GM21529 (cell line): ENCODE measurements around the gene NAALADL2.
"Not testable (repeated sequence)": the region's sequence is repeated elsewhere in the genome, so short reads cannot be mapped to it uniquely, and the experiment has no call there.

Experiments
- ATAC-seq: cut with Tn5 transposase; IDR thresholded peaks from one replicate; pipeline ENCODE4 v1.9.1; 2021; ENCODE audit not compliant: unreplicated experiment

Gene NAALADL2

DNA sequence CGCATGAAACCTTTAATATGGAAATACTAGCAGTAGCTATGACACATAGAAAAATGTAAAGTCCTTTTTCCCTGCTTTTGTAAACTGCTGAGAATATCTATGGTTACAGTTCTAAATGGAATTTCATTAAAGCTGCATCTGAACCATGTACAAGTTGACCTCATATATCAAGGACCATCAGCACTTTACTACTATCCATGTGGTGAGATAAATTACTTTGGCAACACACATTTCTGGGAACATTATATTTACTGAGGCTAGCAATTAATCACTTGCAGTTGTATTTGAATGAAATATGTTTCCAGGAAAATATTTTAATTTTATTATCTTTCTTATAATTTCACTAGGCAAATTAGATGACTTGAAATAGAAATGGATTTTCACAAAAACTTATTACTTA, 545.5 kb downstream of the NAALADL2 start:
- ATAC-seq = no peak

DNA sequence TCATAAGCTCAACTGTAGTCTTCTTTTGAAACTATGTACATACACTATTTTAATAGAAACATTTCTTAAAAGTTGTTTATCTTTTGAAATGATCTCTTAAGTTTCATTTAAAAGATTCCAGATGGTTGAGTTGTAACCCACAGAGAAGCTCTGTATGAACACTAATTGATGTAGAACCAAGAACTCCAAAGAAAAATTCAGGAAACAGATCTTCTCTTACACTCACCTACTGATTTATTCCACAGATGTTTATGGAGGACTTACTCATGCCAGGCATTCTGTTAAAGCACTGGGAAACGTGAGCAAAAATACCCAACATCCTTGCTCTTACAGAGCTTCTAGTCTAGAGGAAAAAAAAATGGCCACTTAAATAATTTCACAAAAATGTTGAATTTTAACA, 551.1 kb downstream of the NAALADL2 start:
- no peak for ATAC-seq

DNA sequence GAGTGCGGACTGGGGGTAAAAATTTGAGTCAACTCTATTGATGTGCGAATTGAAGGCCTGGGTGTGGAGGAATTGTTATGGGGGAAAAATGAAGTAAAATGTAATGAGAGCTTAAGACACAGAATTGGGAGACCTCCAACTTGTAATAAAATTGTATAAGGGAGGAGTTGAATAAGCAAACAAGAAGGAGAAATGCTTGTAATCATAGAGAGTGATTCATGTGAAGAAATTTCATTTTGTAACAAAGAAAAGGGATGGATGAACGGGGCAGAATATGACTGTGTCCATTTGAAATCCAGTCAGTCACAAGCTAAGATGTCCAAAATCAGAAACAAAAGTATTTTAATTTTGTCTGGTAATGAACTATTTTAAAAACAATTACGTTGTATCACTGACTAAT, 552.3 kb downstream of the NAALADL2 start:
- no peak for ATAC-seq

DNA sequence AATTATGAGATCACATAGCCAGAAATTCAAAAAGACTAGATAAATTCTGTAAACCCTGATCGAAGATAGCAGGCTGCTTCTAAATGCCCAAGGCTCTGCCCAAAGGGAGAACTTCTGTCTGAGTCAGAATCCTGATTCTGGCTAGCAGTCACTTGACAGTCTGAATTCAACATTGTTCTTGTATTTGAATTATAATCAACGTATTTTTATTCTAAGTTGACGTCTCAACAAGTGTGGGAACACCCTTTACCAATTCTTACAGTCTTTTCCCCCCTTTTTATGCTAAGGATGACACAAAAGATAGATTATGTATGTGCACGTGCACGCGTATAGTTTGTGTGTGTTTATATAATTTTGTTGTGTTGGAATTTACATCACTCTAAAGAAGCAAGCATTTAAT, 552.8 kb downstream of the NAALADL2 start:
- no peak for ATAC-seq

DNA sequence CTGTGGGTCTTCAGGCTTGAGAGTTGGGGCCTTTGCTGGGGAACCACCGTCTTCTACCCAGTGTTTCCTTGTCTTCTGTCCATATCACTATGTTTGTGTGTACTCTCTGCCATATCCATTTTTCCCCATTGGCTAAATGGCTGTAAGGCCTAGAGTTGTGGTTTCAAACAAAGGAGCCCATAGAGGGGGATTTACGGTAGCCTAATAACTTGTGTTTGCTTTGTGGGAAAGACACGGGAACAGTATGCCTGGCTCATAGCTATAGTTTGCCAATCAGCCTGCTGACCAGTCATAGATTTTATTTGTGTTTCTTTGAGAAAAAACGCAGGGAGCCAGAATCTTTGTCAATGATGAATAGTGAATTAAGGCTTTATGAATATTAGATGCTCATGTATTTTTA, 554.8 kb downstream of the NAALADL2 start:
- ATAC-seq = no peak

DNA sequence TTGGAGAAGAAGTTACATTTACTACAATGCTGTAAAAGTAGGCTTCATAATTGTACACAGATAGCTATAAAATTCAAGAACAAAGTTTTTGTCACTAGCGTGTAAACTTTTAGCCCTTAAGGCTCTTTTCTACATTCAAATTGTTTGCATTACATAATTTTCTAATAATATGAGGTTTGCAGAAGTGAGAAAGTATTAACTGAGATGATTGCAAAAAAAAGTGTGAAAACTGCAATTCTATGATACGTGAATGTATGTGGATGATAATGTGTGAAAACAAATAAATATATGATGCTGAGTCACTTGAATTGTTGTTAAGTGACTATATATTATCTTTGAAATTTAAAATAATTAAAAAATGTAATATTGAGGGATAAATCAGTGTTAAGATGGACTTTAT, 557.5 kb downstream of the NAALADL2 start:
- ATAC-seq = no peak

DNA sequence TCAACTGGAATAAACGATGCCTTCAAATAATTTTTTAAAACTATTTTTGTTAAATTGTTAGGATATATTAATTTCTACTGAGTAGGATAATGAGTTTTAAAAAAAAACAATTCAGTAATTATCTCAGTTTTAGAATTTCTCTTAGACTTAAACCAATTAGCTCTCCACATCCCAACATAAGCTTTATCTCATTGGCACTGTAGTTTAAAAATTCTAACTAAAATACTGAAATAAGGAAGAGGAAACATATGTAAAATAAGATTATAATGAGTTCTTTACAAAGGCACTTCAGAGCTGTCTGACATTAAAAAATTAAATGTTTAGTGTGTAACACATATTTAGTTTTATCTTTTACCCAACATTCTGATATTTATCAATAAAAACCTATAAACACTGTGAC, 558.3 kb downstream of the NAALADL2 start:
- ATAC-seq = no peak

DNA sequence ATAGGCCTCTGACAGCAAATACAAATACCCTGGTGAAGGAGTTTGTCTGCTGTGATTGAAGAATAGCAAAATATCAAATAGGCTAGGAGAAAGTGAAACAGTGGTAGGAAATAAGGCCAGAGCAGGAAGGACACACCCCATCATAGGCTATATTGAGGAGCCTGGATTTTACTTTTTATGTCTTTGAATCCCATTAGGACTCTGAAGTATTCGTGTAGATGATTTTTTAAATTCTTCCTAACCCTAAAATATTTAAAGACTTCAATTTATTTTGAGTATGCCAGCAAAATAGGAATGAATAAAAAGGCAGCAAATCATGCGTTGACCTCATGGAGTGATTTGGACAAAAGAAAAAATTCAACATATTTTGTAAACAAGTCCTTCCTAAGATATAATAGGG, 562.8 kb downstream of the NAALADL2 start:
- no peak for ATAC-seq

DNA sequence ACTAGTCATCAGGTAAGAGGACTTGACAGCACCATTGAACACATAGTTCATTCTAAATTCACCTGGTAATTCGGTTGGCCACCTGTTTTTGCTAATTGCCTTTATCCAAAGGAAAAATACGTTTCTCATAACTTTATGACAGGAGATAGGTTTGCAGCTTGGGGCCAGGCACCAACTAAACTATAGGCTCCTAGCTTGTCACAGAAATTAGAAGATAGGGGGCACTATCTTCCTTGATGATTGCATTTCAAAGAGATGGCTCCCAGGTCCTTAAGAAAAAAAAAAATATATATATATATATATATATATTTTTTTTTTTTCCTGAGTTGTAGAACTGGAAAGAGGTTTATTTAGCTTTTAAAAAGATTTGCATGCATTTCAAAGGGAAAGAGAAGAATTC, 563.6 kb downstream of the NAALADL2 start:
- no peak for ATAC-seq

DNA sequence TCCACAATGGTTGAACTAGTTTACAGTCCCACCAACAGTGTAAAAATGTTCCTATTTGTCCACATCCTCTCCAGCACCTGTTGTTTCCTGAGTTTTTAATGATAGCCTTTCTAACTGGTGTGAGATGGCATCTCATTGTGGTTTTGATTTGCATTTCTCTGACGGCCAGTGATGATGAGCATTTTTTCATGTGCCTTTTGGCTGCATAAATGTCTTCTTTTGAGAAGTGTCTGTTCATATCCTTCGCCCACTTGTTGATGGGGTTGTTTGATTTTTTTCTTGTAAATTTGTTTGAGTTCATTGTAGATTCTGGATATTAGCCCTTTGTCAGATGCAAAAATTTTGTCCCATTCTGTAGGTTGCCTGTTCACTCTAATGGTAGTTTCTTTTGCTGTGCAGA, 564.7 kb downstream of the NAALADL2 start:
- not testable (repeated sequence) for ATAC-seq

DNA sequence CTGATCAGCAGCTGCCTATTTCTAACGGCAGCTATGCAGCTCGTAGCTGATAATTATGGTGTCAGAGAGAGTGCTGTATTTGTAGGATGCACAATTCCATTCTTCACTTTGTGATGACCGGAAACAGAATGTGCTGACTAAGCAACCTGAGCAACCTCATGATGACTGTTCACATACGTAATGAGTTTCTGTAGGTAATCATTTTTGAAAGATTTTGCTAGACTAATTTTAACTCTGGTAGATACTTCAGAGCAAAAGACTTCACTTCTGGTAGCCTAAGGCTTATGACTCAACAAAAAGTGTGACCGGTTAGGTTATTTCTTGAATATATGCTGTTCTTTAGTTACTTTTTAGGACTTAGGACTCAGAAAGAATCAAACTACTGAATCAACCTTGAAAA, 567.7 kb downstream of the NAALADL2 start:
- no peak for ATAC-seq

DNA sequence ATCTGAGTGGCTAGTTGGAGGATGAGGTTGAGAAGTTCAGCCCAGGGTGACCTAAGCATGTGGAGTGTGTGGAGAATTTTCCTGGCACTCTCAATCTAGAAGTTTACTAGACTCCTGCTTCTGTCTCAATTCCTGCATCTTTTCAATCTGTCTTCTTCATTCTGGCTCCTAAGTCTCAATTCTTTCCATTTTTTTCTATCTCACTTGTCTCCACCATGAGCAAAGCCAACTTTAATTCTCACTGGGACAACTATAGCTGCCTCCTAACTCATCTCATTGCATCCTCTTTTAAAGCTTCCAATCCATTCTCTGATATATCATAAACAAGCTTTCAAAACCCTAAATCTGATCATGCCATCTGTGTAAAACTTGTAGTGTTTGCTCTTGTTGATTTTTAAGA, 569.3 kb downstream of the NAALADL2 start:
- no peak for ATAC-seq

DNA sequence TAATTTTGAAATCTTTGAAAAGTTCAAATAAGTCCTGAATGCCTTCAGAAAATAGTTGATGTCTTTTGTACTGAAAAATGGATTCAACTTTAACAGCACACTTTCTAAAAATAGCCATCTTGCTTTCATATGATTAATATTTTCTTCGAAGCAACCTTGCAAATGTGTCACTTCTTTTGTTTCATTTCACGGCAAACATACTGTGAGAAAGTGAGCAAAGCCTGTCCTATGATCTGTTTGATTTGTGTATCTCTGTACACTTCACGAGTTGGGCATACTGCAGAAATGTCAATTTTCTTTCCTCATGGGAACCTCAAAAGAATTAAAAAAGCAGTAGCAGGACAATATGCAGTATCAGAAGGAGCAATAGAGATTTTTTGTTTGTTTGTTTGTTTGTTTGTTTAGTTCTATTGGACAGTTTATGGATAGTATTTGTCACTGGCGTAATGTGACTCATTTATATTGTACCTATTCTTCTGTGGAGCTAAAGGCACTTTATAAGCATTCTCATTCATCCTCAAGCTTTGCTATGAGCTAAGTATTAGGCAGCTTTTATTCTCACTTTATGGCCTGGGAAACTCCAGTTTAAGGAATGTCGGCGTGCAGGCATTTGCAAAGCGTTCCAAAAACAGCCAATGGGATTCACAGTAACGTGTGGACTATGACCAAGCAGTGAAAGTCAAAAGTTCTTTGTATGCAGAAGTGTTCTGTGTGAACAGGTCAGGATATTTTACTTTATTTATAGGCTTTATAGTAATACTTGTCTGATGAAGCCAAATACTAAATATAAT, 572.0 kb downstream of the NAALADL2 start:
- ATAC-seq = no peak

DNA sequence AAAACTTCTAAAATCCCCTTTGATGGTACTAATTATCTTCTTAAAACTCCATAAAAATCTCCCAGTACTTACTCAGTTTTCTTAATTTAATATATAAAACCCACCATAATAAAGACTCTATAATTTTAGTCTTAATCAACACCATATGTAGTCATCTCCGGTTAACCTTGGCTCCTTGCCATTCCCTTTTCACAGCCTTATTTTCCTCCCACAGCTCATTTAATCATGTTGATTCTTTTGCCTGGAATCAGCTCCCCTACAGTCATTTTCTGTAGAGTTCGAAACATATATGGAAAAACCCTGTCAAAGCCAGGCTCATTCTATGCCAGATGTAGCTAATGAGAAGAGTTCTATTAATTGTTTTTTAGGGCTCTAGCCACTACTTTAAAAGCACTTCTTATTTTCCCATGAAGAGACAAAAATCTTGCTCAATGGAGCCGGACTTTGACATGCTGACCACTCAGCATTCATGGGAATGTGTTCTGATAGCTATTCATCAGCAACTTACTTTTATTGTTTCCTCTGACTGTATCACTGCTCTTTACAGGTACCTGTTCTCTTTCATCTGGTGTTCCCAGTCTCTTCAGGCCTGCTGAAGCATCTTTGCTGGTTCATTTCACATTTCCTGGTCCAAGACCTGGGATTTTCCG, 573.4 kb downstream of the NAALADL2 start:
- ATAC-seq = no peak

DNA sequence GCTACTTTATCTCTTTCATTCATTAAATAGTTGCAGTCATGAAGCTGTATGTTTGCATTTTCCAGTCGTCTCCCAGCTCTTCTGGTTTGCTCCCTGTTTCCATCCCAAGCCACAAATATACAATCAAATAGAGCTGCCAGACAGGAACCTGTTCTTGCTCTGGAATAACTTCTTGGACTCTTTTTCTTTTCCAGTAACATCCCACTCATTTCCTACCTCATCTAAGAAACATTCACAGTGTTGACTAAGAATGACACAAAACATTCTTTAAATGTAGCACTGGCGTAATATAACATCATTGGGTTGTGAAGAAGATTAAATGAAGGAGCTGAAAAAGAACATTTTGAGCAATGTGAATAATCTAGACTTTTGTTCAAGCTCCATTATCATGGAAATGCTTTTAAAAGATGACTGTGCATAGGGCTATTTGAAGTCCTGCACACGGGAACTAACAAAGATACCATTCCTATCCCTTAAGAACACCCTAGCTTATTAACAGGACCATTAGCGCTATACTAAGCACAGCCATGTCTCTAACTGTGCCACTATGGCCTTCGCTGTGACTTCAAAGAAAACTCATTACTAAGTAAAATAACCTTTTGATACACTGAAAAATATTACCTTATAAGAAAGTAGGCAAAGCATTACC, 574.0 kb downstream of the NAALADL2 start:
- ATAC-seq = no peak

DNA sequence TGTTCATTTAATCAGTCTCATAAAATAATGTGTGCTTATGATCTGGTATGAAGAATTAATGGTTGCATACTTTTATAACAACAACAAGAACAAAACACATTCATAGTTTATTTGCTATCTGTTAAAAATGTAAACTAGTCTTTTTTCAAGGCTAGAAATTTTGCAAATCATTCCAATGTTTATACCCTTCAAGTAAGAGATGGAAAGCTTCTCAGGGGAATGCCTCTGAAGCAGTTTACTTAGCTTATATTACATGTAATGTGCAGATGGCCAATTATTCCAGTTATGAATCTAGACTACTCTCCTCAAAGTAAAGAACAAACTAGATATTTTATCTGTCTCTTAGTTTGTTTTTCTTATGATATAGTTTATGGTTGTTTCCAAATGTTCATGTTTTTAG, 575.4 kb downstream of the NAALADL2 start:
- ATAC-seq = no peak

DNA sequence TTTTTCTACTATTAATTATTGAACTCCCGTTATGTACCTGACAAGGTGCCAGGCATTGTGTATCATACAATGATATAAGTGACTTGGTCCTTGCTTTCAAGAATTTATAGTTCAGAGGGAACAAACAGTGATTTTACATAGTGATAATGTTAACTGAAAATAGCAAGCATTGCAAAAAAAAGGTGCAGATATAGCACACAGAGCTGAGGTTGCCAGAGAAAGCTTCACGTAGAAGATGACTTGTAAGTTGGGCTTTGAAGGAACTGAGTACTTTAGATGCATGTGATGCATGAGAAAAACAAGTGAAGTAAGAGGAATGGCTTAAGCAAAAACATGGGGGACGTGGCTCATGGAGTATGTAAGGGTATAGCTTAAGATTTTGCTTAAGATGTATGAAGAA, 584.5 kb downstream of the NAALADL2 start:
- no peak for ATAC-seq

DNA sequence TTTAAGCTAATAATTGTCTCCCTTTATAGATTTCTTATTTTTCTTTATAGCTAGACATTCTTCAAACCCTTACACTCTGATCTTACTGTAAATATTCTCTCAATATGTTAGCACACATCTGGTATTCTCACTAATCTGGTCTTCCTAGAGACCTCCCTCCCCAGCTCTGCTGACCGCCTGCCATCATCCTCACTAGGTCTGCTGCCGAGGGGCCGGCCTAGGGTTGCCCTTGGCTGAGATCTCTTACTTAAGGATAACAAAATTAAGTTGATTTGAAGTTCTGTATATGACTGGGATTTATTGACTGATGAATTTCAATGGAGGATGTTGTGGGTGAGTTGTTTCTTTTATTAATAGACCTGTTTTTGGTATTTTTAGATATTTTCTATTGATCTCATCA, 586.6 kb downstream of the NAALADL2 start:
- ATAC-seq = no peak

DNA sequence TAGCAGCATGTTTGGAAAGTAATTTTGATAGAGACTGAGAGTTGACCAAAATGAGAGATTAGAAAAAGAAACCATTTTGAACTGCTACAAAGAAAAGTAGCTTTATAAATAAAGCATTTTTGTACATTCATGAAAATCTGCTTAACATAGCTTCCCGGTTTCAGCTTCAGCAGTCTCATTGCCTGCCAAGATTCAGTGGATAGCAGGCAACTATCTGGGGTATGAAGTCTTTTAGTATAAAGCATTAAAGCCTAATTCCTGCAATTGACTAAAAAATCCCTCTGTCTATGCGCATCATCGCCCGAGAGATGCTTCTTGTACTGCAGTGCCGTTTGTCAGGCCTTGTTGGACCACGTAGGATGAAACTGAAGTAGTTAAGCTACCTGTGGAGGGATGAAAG, 588.4 kb downstream of the NAALADL2 start:
- no peak for ATAC-seq

DNA sequence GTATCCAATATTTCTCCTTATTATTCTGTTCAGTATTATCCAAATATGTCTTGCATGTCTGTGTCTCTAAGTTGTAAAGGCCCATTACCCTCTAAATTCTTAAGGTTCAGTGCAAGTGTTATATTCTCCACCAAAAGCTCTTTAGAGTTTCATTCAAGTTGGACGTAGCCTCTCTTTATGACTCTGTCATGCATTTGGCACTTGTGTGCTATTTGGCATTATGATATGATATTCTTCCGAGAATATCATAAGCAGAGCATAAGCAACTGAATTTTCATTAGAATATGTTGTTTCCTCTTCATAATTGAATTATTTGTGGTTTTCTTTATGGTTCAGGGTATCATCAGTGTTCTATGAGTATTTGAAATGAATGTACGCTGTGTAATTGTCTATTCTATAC, 594.2 kb downstream of the NAALADL2 start:
- no peak for ATAC-seq

DNA sequence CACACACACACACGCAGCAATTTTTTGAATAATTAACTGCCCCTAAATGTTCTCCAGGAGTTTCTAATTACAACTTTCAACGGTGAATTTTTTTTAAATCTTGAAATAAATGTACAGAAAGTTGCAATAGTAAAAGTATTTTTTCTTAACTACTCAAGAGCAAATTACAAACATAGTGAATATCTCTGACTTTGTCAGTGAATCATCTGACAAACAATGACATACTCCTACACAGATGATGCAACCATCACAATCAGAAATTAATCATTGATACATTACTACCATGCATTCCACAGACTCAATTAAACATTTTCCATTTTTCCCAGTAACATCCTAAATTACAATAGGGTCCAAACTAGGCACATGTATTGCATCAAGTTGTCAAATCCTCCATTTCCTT, 597.3 kb downstream of the NAALADL2 start:
- ATAC-seq = no peak

DNA sequence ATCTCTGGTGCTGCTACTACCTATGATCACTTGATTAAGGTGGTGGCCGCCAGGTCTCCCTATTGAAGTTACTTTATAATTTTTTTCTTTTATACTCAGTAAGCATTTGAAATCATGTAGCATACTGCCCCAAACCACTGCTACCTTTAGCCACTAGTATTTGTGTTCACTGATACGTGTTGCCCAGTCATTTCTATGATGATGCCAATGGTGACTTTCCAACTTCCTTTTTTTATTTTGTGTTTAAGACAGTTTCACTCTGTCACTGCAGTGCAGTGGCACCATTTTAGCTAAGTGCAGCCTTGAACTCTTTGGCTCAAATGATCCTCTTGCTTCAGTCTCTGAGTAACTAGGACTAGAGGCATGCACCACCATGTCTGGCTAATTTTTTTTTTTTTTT, 598.2 kb downstream of the NAALADL2 start:
- ATAC-seq = no peak
